Right lobe of liver (tissue), 4 donors: ENCODE results near the gene EYA3.

Experiments used
- POLR2A ChIP-seq: fragments of 450-650 bp; IDR thresholded peaks from one replicate; pipeline ENCODE4 v1.6.1; 2017; ENCODE audit warnings: antibody characterized with exemption, mild to moderate bottlenecking
- TF ChIP-seq, protein P1 (sequence below), 4 donors: fragments of 200-600 bp in 3 of 4; fragments of 450-650 bp in 1 of 4; IDR thresholded peaks; one replicate each; pipeline versions ENCODE4 v1.5.1 to v1.8.0; 2016 to 2022; ENCODE audit warnings: antibody characterized with exemption in 4 of 4, mild to moderate bottlenecking in 2 of 4
- donor health status: DM: no; HTN: no; CAD: no.
- donor health status: DM: no; HTN: no; CAD: no.
- donor health status: DM: no; HTN: yes; CAD: no.

DNA sequence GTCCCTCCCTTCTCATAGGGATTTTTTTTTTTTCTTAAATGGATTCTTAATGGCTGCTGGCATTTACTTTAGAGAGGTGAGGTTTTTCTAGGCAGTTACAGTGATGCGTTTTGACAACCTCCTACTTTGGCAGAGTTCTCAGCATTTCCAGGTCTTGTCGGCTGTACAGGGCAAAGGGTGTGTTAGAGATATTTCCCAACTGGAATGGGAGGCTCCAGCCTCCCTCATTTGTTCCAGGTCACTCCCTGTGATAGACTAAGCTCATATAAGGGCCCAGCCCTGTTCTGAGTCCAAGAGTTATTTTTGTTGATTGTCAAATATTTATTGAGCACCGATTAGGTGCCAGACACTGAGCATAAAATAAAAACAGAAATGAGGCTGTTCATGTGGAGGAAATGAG is 136.3 kb downstream of the EYA3 start:
- TF ChIP-seq POLR2A = no peak
- TF ChIP-seq, protein P1, sequence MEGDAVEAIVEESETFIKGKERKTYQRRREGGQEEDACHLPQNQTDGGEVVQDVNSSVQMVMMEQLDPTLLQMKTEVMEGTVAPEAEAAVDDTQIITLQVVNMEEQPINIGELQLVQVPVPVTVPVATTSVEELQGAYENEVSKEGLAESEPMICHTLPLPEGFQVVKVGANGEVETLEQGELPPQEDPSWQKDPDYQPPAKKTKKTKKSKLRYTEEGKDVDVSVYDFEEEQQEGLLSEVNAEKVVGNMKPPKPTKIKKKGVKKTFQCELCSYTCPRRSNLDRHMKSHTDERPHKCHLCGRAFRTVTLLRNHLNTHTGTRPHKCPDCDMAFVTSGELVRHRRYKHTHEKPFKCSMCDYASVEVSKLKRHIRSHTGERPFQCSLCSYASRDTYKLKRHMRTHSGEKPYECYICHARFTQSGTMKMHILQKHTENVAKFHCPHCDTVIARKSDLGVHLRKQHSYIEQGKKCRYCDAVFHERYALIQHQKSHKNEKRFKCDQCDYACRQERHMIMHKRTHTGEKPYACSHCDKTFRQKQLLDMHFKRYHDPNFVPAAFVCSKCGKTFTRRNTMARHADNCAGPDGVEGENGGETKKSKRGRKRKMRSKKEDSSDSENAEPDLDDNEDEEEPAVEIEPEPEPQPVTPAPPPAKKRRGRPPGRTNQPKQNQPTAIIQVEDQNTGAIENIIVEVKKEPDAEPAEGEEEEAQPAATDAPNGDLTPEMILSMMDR (IDR thresholded peaks at IDR 0.05) = no peak
